ENCODE results near the gene ATP6V1G3.
"Not testable (repeated sequence)": the region's sequence is repeated elsewhere in the genome, so short reads cannot be mapped to it uniquely, and the experiment has no call there.

The ATP6V1G3 gene

DNA sequence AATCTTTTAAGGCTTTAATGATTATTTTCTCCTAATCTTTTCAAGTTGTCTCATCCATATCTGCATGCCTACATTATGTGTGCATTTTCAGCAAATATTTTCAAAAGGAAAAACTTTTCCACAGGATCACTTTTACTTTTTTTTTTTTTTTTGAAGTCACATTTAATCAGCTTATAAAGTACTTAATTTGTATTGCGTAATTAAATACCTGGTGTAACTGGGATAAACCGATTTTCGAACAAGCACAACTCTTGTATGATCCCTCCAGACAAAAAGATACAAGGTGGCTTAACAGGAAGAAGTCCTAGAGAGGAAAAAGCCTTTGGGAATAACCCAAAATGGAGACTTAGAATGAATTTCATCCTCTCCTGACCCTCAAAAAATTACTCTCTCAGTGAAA lies 1.3 kb upstream of the ATP6V1G3 start:
- DNase-seq, result no peak

DNA sequence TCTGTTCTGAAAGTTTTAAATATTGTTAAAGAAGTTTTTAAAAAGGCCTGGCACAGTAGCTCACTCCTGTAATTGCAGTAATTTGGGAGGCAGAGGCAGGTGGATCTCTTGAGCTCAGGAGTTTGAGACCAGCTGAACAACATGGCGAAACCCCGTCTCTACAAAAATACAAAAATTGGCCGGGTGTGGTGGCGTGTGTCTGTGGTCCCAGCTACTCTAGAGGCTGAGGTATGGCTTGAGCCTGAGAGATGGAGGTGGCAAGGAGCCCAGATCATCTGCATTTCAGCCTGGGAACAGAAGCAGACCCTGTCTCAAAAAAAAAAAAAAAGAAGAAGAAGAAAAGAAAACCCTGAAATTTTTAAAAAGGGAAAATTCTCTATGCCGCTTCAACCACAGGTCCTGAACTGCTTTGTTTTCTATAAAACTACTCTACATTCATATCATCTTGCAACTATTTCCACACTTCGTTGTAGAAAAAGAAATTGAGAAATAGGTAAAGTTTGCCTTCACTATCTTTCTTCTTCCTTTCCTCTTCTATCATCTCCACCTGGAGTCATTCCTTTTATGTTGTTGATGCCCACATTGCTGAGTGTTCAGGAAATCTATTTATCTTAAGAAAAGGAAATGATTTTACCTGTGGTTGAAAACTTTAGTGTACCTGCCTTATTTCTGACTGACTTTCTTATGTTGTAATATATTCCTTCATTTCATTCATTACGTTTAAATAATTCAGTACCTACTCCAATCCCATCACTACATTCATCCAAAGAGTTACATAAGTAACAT lies 1.7 kb downstream of the ATP6V1G3 start:
- no peak for DNase-seq

DNA sequence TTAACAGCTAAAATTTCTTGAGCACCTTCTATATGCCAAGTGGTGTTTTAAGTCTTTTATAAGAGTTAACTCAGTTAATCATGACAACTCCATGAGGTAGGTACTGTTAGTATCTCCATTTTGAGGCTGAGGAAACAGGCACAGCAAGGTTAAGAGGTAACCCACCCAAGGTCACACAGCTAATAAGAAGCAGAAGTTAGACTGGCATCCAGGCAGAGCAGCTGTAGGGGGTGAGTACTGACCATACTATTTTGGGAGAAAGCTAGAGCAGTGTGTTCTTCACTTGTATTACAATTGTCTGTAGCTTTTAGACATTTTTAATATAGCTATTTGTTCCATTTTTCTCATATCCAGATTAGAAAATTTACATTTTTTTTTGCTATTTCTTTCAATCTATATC lies 4.8 kb downstream of the ATP6V1G3 start:
- no peak for DNase-seq

DNA sequence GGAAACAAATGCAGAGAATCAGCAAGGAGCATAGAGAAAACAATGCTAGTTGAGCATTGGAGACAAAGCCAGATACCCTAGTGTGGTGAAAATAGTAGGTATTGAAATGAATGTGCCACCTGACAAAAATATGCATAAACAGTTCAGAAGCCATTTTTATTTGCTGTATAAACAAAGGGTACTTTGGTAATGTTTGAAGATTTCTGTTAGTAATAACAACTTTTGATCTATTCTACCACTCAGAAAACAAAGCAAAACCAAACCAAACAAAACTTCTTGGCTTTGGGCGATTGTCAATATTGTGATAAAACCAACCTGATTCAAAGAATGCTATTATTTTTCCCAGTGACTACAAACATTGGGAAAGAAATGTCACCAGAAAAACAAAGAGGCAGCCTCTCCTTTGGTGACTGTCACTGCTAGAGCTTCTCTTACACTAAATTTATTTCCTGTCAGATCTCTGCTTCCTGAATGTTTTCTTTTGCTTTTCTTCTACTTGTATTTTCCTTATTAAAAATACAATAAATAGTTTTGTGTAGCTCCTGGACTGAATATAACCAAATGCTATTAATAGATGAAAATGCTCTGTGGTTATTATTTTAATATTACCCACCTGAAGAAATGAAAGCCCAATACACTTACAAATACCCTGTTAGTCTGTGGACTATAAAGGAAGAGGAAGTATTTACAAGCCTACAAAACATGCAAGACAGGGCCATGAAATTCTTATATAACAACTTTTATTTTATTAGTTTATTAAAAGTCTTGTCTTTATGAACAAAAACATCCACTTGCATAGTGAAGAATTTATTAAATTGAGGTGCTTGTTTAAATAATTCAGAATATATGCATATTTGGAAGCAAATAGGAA lies 5.7 kb downstream of the ATP6V1G3 start:
- DNase-seq, result no peak

DNA sequence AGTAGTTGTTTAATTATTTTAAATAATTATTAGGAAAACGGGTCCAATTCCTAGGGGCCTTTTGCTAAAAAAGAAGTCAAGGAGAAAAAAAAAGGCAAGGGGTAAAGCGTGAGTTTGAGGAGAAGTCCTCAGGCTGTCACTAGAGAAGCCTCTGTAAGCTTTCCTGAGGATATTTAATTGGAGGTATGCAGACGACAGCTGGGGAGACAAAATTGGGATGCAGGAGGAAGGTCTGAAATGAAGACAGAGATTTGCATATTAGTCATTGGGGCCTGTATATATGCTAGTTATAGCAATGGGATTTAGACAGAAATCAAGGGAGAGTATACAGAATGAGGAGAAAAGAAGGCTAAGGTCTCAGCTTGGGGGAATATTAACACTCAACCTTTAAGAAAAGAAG lies 8.6 kb downstream of the ATP6V1G3 start:
- no peak for DNase-seq

DNA sequence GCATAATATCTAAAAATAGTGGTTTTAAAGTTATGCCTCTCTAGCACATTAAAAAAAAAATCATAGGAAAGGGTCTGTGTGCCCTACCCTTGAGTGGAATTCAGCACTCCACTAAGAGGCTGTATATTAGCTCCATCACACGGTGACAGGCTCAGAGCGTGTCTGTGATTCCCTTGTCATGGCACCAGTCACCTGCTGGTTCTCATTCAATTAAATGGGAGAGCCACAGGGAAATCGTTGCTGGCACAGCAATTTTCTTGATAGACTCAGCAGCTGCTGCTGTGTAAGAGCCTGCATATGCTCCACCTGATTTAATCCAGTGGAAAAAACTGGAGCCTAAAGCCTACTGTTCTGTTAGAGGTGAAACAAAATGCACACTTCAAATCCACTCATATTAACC lies 9.5 kb downstream of the ATP6V1G3 start:
- DNase-seq, result peak; percentile 80

DNA sequence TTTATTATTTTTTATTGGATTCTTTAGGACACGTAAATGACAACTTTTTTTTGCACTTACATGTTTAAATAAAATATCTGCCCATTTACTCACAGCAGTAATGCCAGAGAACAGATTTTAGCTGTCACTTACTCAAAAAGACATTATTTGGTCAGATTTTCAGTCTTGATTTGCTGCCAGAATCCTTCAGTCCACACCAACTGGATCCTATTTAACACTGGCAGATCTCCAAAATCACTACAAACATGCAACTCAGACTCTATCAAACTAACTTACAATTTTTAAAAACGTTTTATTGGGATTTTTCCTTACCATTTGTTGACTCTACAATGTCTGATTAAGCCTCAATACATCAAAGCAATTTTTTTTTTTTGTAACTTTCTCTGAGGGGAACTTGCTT lies 11.1 kb downstream of the ATP6V1G3 start:
- DNase-seq, result no peak

DNA sequence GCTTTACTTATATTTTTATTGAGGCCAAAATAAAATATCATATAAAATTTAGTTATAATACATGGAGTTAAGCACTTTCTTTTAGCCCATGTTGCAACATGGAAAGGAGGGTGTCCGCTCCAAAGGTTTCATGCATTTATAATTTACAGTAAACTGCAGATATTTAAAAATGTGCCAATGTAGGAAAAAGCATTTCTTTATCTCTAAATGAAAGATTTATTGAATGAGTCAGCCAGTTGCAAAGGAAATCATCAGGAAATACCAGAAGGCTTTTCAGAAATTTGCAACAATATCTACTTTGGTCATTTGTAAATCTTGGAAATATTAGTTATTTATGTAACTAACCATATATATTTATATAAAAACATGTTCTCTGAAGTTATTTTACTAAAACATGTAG lies 12.1 kb downstream of the ATP6V1G3 start:
- no peak for DNase-seq

DNA sequence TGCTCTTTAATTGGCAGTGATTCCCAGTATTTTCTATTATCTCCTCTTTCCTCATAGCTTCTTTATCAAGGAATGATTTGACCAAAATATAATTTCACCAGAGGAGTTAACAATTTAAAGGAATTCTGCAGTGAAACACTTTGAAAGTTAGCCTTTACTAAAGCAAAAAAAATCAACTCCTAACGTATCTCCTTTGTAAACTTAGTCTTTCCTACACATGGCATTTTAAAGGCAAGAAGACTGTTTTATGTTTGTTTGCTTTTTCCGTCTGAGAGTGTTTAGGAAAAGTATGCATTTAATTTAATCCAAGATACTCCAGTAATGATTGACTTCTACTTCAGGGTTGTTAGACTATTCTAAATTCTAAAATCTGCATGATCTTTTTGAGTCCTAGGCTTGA lies 15.9 kb downstream of the ATP6V1G3 start:
- DNase-seq, result no peak

DNA sequence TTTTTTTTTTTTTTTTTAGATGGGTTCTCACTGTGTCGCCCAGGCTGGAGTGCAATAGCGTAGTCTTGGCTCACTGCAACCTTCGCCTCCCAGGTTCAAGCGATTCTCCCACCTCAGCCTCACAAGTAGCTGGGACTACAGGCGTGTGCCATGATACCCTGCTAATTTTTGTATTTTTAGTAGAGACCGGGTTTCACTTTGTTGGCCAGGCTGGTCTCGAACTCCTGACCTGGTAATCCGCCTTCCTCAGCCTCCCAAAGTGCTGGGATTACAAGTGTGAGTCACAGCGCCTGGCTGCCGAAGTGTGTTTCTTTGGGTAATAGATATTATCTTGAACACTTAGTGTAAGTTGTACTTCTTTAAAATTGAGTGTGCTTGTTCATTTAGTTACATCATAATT lies 16.4 kb downstream of the ATP6V1G3 start:
- not testable (repeated sequence) for DNase-seq

DNA sequence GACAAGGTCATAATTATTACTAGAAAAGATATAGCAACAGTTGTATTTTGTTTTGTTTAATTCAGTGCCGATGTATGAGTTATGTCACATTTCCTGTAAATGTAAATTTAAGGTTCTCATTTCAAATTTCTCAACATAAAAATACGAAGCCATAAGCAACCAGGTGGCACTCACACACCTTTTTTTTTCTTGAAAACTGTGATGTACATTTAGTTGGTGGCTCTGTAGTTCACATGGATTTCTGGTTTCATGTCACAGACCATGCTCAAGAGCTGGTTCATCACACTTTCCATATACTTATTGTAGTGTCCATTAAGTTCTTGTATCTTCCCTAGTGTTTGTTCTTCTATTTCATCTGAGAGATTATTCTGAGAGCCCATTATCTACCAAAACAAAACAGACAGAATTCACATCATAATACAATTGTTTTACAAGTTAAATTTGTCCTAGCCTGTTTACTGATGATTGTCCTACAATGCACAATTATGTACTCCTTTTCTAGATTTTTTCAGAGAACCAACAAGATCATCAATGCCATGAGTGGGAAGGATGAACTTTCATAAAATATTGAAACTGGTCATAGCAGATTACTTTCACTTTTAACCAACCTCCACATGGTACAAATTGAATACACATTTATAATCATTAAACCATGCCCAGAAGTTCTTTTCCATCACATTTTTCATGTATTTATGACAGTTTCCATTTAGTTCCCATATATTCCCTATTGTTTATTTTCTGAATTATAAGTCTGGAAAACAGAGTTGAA lies 17.1 kb downstream of the ATP6V1G3 start:
- DNase-seq, result no peak

DNA sequence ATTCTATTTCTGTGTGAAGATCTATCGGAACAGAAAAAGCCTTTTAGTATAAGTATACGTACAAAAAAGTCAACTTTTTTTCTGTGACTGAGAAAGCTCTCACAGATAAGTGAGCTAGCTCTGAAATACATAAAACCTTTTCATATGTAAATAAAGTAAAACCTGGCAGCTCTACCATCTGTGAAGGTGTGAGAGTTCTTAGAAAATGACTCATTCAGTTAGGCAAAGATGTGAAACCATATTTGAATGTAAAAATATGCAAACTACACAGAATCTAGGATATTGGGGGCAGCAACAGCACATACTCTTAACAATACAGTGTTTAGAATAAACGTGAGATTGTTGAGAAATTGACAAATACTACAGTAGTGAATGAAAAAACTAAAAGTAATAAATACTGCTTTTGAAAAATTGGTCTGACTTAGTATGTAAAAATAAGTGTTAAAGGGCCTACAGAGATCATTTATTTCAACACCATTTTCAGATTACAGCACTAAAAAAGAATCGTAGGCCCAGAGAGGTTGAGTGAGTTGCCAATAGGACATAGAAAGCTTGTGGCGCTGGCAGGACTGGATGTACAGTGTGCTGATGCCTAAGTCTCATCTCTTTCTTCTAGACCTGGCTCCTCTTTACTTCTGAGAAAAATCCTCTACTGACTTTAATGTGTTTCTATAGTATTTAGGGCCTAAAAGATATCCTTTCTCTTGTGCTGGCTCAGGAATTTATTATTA lies 19.8 kb downstream of the ATP6V1G3 start:
- no peak for DNase-seq

DNA sequence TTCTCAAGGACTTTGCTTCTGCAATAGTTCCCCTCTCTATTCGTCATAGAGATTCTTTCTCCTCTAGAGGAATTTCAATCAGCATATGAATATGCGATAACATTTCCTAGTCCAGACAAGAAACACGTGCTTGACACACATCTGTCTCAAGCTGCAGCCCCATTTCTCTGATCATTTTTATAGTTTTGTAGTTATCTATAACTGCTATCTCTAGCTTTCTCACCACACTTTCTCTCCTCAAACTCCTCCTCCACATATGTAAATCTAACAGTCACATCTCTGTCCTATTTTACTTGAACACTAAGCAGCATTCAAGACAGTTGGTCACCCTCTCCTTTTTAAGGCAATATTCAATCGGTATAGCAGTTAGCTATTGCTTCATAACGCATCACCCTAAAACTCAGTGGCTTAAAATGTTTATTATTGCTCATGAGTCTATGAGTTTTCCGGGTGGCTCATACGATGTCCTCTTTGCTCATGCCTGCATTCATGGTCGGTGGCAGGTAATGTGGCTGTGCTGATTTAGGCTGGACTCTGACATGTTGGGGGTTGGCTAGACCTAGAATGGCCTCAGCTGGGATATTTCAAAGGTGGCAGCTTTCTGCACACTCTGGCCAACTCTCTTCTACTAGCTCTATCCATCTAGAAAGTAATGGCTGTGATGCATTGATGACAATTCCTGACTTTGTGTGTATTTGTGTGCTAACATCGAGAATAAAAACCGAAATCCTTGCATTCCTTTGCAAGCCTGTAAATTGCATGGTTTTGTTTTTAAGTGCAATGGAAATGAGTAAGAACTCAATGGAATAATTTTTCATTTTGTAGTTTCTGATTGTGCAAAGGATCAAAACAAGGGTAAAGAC lies 20.6 kb downstream of the ATP6V1G3 start:
- no peak for DNase-seq

DNA sequence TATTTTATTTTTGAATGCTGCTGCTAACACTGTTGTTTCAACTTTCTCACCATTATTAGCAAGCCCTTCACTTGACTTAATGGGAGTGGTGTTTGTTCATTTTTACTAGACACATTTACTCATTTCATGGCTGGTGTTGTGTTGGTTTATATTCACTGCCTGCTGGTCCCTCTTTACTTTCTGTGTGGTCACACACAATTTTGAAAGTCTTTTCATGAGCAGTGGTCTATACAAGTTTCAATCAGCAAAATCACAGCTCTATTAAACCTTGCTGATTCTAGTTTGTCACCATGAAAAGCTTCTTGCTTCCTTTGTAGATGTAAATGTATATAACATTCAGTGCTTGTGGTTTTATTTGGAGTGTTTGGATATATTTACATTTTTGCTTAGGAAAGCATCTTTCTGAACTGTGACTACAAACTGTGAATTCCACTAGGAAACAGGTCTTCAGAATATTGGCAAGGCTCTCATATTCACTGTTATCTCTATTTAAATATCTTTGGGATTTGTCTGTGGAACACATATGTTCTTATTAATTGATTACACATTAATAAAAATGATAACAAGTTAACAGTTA lies 22.8 kb downstream of the ATP6V1G3 start:
- DNase-seq, result no peak

DNA sequence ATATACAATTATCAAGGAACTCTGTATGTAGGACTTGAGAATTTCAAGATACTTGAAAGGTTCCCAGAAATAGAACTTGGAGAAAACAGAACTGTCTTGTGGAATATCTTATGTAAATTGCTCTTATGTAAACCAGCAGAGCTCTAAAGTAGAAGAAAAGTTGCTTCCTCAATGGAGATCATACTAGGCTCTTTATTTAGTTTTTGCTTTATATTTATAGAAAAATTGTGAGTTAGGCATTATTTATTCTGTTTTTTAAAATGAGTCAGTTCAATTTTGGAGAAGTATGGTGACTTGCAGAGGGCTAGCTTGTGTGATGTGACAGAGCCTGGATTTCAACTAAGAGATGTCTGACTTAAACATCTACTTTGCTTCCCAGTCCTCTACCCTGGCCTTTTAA lies 40.4 kb downstream of the ATP6V1G3 start:
- DNase-seq, result no peak

DNA sequence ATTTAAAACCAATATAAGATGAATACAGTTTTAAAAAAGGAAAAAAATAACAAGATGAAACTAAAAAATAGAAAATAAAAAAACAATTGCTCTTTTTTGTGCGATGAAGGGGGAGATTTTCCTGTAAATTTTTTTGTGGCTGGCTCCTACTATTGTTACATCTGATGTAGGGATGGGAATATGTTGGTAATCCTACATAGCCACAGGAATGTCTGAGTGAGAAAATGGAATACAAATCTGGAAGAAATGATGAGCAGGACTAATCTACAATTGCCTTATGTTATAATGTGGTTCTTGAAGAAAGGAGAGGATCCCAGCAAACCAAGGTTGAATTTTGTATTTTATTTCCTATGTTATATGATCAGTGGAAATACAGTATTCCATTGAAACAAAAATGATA lies 40.9 kb downstream of the ATP6V1G3 start:
- no peak for DNase-seq

DNA sequence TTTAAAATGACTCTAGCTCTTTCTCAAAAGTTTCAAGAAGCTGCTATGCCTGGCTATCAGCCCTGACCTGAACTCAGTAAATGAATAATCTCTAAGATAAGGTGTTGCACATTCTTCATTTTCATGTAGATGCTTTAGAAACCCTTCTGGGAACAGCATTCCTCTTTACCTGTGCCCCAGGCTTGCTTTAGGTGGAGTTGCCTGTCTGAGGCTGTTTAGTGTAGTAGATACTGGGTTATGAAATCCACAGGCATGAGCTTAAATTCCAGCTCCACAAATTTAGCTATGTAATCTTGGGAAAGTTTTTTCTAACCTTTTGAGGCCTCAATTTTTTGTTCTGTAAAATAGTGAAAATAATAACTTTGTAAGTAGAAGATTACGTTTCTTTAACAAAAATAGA lies 41.6 kb downstream of the ATP6V1G3 start:
- no peak for DNase-seq

DNA sequence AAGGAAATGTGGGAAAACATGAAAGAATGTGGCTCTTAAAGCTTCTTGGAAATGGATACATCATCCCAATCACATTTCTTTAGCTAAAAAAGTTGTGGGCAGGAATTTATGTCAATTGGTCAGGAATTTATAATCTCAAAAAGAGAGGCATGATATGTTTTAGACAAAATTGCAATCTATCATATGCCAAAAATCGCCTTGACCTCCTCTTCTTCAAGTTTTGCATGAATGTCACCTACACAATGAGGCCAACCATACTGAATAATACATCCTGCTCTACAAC lies 42.4 kb downstream of the ATP6V1G3 start:
- DNase-seq, result no peak

DNA sequence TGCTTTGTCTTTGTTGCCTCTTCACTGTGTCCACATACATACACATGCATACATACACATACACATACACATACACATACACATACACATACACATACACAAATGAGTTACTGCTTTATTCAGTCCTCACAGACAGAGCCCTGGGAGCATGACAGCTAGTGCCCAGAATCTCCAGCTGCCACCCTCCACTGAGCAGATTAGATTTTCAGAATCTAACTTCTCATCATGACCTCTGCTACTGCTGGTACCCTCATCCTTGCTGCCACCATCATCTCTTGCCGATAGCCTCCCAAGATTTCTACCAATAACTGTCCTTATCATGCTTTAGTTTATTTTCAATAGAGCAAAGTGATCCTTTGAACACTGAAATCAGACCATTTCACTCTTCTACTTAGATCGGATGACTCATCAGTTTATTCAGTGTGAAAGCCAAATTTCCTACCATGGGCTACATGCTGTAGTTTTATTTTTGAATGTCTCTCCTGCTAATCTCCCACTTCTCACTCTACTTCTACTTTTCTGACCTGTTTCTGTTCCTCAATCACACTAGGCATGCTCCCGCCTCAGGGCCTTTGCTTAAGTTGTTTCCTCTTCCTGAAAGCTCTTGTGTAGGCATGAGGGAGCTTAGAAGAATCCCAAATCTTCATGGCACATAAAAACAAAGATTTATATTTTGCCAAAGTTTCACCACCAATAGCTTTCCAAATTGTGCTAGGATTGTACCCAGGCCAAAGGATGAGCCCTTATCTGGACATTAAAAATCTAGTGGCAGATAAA lies 43.0 kb downstream of the ATP6V1G3 start:
- DNase-seq, result no peak

DNA sequence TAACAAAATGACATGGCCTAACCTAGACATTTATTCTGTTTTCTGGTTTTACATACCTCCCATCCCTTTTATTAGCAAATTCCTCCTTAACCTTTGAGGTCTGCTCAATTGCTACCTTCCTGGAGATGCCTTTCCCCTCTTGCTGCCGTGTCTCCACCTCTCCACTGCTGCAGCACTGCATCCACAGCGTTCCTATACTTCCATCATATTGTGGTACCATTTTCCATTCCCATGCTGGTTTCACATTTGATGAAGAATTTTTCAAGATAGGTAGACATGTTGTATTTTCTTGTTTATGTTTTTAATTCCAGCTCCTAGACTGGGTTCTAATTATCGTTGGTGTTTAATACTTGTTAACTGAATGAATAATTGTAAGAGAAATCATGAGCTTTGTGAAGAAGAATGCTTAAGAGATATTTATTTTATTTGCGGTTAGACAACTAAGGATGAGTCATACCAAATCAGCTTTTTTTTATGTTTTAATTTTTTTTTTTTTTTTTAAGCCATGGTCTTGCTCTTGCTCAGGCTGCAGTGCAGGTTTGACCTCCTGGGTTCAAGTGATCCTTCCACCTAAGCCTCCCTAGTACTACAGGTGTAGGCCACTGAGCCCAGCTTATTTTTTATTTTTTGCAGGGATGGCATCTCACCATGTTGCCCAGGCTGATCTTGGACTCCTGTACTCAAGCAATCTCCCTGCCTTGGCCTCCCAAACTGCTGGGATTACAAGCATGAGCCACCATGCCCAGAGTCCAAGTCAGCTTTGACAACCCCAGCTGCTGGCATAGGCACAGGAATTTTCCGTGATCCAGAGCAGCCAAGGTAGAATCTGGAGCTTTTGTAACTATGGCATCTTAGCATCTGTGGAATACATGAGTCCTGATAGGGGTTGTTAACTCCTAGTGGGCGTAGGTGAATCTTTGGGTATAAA lies 44.0 kb downstream of the ATP6V1G3 start:
- DNase-seq, result no peak
